22Rv1 (cell line): ENCODE results near the gene MYO1D.

ENCODE experiments used
- H3K27ac ChIP-seq: fragments of 450-650 bp; 2 replicates; pipeline ENCODE4 v1.5.1; 2017
- ZFX ChIP-seq: fragments of 450-650 bp; IDR thresholded peaks from 2 replicates; pipeline ENCODE4 v1.6.1; 2017; ENCODE audit warnings: antibody characterized with exemption, borderline replicate concordance
- TF ChIP-seq, protein P1 (sequence below): fragments of 450-650 bp; IDR thresholded peaks from 2 replicates; pipeline ENCODE4 v1.5.1; 2017; ENCODE audit warnings: mild to moderate bottlenecking

The MYO1D gene

GRCh38 chr17:32814836-32815235, 62.1 kb downstream of the MYO1D start:
- H3K27ac ChIP-seq = no peak overlapping the region
- TF ChIP-seq, protein P1, sequence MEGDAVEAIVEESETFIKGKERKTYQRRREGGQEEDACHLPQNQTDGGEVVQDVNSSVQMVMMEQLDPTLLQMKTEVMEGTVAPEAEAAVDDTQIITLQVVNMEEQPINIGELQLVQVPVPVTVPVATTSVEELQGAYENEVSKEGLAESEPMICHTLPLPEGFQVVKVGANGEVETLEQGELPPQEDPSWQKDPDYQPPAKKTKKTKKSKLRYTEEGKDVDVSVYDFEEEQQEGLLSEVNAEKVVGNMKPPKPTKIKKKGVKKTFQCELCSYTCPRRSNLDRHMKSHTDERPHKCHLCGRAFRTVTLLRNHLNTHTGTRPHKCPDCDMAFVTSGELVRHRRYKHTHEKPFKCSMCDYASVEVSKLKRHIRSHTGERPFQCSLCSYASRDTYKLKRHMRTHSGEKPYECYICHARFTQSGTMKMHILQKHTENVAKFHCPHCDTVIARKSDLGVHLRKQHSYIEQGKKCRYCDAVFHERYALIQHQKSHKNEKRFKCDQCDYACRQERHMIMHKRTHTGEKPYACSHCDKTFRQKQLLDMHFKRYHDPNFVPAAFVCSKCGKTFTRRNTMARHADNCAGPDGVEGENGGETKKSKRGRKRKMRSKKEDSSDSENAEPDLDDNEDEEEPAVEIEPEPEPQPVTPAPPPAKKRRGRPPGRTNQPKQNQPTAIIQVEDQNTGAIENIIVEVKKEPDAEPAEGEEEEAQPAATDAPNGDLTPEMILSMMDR = no peak
- TF ChIP-seq ZFX = no peak

DNA sequence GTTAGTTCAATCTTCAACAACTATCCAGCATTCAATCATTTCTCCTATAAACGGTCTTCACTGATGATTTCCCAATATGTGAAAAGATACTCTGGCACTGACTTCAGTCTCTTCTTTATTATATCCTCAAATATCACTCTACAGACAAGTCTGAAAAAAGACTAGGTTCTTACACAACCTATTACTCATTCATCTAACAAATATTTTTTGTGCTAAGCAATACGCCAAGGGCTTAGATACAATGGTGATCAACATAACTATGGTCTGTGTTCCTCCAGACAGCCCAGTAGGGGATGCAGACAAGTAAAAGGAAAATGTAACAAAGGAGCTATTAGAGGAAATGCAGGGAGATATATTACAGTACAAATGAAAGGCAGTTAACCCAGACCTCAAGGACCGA, 63.9 kb downstream of the MYO1D start:
- no peak overlapping the region for H3K27ac ChIP-seq
- TF ChIP-seq, protein P1 = no peak
- TF ChIP-seq ZFX = no peak

DNA sequence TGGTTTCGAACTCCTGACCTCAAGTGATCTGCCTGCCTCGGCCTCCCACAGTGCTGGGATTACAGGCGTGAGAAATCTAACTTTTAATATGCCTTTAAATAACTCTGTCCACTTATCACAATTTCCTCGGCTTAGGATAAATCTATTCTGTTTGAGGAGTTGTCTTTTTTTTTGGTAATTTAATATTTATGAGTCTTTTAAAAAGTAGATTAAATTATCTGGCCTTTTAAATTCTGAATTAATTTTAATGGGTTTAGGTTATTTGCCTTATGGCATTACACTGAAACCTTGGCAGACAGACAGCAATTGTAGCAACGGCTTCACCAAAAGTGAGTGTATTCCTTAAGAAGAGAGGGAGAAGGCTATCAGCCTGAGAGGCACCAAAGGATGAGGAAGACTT, 66.2 kb downstream of the MYO1D start:
- TF ChIP-seq ZFX = no peak
- TF ChIP-seq, protein P1 = no peak
- no peak overlapping the region for H3K27ac ChIP-seq

DNA sequence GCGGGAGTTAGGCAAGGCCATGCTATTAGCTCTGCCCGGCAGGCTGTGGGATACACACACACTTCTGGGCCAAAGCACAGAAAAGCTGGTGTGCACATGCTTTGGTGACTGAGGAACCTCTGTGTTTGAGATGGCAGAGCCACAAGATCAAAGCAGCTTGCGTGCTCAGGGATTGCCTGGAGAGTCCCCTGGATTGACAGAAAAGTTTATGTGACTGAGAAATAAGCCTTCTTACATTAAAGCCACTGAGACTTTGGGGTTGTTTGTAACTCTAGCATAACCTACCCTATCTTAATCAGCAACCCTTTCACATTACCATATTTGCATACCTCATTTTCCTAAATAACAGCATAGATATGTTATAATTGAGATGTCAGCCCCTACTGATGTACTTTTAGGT, 69.3 kb downstream of the MYO1D start:
- H3K27ac ChIP-seq = no peak overlapping the region
- TF ChIP-seq, protein P1 = no peak
- TF ChIP-seq ZFX = no peak

GRCh38 chr17:32806646-32807045, 70.3 kb downstream of the MYO1D start:
- TF ChIP-seq, protein P1 = no peak
- TF ChIP-seq ZFX = no peak

DNA sequence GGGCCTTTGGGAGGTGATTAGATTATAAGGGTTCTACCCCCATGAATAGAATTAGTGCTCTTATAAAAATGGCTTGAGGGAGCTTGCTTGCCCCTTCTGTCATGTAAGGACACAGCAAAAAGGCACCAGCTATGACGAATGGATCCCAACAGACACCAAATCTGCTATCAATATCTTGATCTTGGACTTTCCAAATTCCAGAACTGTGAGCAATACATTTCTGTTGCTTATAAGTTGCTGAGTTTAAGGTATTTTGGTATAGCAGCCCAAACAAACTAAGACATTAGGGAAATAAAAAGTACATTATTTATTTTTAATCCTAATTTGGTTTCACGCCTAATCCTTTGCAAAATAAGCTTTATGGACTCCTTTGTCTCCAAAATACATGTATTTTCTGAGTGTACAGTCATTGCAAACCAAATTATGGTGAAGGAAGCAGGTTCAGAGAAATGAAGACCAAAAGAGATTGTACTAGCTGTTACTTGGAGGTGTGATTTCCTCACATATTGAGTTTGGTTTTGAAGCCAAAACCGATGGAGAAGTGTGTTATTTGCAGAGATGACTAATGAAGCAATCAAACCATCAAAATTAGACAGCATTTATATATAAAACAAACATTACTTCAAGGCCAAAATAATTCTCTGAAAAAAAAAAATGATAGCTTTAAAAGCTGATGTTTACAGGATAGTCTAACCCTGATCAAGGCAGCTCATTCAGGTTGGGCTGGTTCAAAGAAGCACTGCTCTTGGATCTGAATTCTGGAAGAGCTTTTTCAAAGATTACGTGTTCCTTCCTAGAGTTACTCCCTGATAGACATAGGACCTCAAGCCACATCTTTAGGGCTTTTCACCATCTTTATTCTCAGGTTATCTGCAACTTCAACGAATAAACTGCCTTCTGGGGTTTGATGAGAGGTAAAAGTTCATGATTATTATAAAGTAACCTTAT, 71.6 kb downstream of the MYO1D start:
- no peak overlapping the region for H3K27ac ChIP-seq
- TF ChIP-seq, protein P1 = no peak

More at GRCh38 chr17:32806646-32807045, 70.3 kb downstream of the MYO1D start:
- no peak overlapping the region for H3K27ac ChIP-seq

DNA sequence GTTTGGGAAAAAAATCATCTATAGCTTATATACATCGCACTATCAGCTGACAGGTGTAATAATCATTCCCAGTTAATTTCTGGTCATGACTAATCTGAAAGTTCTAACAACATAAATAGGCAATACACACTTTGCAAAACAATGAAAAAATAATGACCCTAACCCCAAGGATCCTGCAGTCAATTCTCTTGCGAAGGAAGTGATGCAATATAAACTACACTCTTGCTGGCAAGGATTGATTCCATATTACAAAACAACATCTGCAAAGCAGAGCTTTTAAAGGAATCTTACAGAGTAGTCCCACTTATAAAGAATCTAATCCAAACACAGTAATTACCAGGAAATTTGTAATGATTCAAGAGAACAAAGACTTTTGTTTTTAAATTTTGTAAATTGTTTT, 73.4 kb downstream of the MYO1D start:
- H3K27ac ChIP-seq = no peak overlapping the region

More for the DNA sequence above, 73.4 kb downstream of the MYO1D start:
- TF ChIP-seq, protein P1 = no peak
- TF ChIP-seq ZFX = no peak
